ENCODE results near the gene RNPEP. TPM values are rescaled to one million over a fixed set of nuclear protein-coding genes. Genes with fewer than 3 reads are reported as not detected.
A peak's percentile ranks its signal among the peaks of the same experiment; 100 is the strongest.

Gene RNPEP
- total RNA-seq, 3 donors from 2014 or later, result 43.0 to 66.7 (median 57.4) TPM

DNA sequence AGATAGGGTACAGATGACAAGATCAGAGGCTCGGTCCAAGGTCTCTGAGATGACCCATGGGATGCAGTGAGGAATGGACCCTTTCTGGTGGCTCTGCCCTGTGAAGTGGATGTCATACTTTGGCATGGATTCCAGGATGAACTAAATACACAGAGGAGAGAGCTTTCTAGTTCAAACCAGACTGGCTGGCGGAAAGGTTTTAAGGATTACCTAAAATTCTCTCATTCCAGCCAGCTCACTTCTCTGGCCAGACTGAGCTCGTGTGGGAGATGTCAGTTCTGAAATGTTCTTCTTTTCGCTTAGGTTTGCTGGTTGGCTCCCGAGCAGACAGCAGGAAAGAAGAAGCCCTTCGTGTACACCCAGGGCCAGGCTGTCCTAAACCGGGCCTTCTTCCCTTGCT lies 6.2 kb downstream of the RNPEP start:
- H3K27ac ChIP-seq, result peak overlapping the region; percentile 2 to 52
- H3K27me3 ChIP-seq, result no peaks in the 10 kb centered on the region
- intact Hi-C loops (cut with DNase I; ENCODE audit: low total_unique reads), result no loop called here
- TF ChIP-seq POLR2AphosphoS5 (IDR thresholded peaks at IDR 0.05) (no peak), POLR2A (IDR thresholded peaks at IDR 0.05) (no peak)
- TF ChIP-seq, protein P1, sequence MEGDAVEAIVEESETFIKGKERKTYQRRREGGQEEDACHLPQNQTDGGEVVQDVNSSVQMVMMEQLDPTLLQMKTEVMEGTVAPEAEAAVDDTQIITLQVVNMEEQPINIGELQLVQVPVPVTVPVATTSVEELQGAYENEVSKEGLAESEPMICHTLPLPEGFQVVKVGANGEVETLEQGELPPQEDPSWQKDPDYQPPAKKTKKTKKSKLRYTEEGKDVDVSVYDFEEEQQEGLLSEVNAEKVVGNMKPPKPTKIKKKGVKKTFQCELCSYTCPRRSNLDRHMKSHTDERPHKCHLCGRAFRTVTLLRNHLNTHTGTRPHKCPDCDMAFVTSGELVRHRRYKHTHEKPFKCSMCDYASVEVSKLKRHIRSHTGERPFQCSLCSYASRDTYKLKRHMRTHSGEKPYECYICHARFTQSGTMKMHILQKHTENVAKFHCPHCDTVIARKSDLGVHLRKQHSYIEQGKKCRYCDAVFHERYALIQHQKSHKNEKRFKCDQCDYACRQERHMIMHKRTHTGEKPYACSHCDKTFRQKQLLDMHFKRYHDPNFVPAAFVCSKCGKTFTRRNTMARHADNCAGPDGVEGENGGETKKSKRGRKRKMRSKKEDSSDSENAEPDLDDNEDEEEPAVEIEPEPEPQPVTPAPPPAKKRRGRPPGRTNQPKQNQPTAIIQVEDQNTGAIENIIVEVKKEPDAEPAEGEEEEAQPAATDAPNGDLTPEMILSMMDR (IDR thresholded peaks at IDR 0.05), result no peak
- H3K4me3 ChIP-seq, result no peak overlapping the region
- H3K4me1 ChIP-seq, result no peaks in the 10 kb centered on the region
- DNase-seq (ENCODE audit: low spot score in 2 of 2), result no peak
- H3K9me3 ChIP-seq, result no peaks in the 10 kb centered on the region
- H3K36me3 ChIP-seq, result peaks cover 7% of the 10 kb centered on the region

DNA sequence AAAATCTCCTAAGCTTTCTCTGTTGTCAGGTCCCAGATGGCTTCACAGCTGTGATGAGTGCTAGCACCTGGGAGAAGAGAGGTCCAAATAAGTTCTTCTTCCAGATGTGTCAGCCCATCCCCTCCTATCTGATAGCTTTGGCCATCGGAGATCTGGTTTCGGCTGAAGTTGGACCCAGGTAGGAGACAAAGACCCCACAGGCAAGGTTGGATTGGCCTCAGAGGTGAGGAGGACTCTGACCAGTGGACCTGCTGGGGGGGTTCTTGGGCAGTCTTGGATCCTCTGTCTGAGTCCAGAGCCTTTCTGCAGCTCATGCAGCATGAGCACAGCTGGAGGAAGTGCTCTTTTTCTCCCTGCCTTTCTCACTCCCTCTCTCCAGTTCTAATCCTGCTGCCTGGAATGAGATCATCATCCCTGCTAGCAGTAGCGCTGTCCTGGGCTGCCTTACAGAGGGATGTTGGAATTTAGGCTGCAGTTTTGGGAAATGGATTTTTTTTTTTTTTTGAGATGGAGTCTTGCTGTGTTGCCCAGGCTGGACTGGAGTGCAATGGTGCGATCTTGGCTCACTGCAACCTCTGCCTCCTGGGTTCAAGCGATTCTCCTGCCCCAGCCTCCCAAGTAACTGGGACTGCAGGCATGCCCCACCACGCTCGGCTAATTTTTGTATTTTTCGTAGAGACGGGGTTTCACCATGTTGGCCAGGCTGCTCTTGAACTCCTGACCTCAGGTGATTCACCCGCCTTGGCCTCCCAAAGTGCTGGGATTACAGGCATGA lies 7.1 kb downstream of the RNPEP start:
- intact Hi-C loops (cut with DNase I; ENCODE audit: low total_unique reads), result no loop called here
- Histone ChIP-seq H3K4me3 (no peak overlapping the region), H3K36me3 (peaks cover 7% of the 10 kb centered on the region), H3K27me3 (no peaks in the 10 kb centered on the region), H3K4me1 (no peaks in the 10 kb centered on the region), H3K27ac (peak overlapping the region; percentile 25 to 52), H3K9me3 (no peaks in the 10 kb centered on the region)
- DNase-seq (ENCODE audit: low spot score in 2 of 2), result no peak
- TF ChIP-seq POLR2A (IDR thresholded peaks at IDR 0.05), result no peak
- TF ChIP-seq POLR2AphosphoS5 (IDR thresholded peaks at IDR 0.05), result no peak
- TF ChIP-seq, protein P1 (IDR thresholded peaks at IDR 0.05), result no peak

DNA sequence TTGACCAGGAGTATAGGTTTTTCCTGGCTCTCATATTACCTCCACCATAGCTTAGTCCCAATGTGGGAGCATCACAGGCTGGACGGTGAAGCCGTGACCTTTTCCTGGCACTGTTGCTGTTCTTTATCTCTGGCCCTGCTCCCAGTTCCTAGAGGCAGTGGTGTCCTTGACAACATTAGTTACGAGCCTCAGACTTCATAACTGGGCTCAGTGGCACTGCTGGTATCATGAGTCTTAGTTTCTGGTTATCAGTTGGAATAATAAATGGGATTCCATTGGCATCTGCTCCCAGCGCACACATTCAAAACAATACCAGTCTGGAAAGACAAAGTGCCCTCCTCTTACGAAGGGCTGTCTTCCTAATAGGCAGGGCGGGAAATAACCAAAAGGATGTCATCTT lies 8.0 kb downstream of the RNPEP start:
- no peak overlapping the region for H3K27ac ChIP-seq
- H3K4me3 ChIP-seq, result no peak overlapping the region
- H3K4me1 ChIP-seq, result no peaks in the 10 kb centered on the region
- intact Hi-C loops (cut with DNase I; ENCODE audit: low total_unique reads), result no loop called here
- no peak for DNase-seq (ENCODE audit: low spot score in 2 of 2)
- H3K27me3 ChIP-seq, result no peaks in the 10 kb centered on the region
- TF ChIP-seq POLR2AphosphoS5 (IDR thresholded peaks at IDR 0.05) (no peak), POLR2A (IDR thresholded peaks at IDR 0.05) (no peak)
- TF ChIP-seq, protein P1 (IDR thresholded peaks at IDR 0.05), result no peak
- H3K9me3 ChIP-seq, result no peaks in the 10 kb centered on the region
- H3K36me3 ChIP-seq, result peaks cover 7% of the 10 kb centered on the region

DNA sequence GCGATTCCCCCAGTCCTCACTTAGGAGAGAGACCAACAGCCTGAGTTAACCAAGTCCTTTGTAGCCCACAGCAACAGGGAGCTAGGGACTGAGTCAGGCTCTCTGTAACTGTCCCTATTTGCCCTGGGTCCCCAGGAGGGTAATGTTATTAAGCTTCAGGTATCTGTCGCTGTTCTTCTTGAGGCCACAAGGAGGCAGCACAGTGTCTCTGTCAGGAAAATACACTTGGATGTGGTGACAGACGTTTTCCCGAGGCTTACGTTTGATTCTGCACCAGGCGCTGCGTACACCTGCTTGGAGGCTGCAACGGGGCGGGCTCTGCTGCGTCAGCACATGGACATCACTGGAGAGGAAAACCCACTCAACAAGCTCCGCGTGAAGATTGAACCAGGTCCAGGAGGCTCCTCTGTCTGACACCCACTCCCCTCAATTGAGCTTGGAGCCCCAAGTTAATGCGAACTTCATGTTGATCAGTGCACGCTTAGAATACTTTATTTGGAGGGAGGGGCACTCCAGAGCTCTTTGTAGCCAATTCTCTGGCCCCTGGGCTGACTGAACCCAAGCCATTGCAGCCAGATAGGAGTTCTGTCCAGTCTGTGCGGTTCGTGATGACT lies 17.3 kb downstream of the RNPEP start:
- Histone ChIP-seq H3K4me1 (no peaks in the 10 kb centered on the region), H3K9me3 (no peaks in the 10 kb centered on the region), H3K36me3 (no peaks in the 10 kb centered on the region), H3K27me3 (no peaks in the 10 kb centered on the region), H3K27ac (no peak overlapping the region), H3K4me3 (no peak overlapping the region)
- no peak for DNase-seq (ENCODE audit: low spot score in 2 of 2)
- TF ChIP-seq, protein P1 (IDR thresholded peaks at IDR 0.05), result peak; percentile 57 to 71 (median 62)
- TF ChIP-seq POLR2A (IDR thresholded peaks at IDR 0.05) (no peak), POLR2AphosphoS5 (IDR thresholded peaks at IDR 0.05) (no peak)
- intact Hi-C loops (cut with DNase I; ENCODE audit: low total_unique reads), result no loop called here

DNA sequence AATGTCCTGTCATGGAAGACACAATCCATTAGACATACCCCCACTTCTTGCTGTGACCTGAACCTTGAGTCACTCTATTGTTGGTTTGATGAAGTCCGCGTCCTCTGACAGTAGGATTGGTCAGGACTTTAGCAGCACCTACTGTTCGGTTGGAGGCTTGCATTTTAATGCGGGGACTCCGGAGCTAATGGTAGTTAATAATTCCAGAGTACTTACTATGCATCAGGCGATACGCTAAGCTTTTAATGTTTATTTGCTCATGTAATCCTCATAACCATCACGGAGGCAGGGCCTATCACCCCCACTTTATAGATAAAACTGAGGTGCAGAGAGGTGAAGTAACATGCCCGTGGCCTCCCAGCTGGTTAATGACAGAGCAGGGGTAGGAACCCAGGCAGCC lies 20.1 kb downstream of the RNPEP start:
- Histone ChIP-seq H3K36me3 (no peaks in the 10 kb centered on the region), H3K4me1 (peaks cover 0 to 8% of the 10 kb centered on the region in 2 donors), H3K27ac (no peak overlapping the region), H3K4me3 (no peak overlapping the region), H3K9me3 (no peaks in the 10 kb centered on the region), H3K27me3 (no peaks in the 10 kb centered on the region)
- DNase-seq (ENCODE audit: low spot score in 2 of 2), result no peak
- TF ChIP-seq POLR2A (IDR thresholded peaks at IDR 0.05) (no peak), POLR2AphosphoS5 (IDR thresholded peaks at IDR 0.05) (no peak)
- TF ChIP-seq, protein P1 (IDR thresholded peaks at IDR 0.05), result no peak
- intact Hi-C loops (cut with DNase I; ENCODE audit: low total_unique reads), result no loop called here

Measured in breast epithelium (tissue), 4 donors.